ENCODE data around the gene FAM187B.

DNA sequence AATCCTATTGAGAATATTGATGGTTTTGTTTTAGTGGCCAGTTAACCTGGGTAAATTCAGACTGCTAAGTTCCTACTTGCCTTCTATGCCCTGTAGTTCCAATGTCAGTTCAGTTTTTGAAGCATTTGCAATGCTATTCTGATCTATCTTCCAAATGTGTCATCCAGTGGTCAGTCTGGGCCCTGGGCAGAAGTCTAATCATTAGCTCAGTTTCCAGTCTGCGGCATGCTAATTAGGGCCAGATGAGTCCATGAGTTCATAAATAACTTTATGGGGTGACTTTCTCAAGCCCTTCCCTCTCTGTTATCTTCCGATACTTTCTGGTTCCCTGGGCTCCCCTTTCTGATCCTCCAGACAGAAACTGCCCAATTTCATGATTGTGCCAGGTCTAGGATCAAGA is 32.7 kb downstream of the FAM187B start:
- TF ChIP-seq POLR2A (IDR thresholded peaks at IDR 0.05): no peak
- TF ChIP-seq, protein P1, sequence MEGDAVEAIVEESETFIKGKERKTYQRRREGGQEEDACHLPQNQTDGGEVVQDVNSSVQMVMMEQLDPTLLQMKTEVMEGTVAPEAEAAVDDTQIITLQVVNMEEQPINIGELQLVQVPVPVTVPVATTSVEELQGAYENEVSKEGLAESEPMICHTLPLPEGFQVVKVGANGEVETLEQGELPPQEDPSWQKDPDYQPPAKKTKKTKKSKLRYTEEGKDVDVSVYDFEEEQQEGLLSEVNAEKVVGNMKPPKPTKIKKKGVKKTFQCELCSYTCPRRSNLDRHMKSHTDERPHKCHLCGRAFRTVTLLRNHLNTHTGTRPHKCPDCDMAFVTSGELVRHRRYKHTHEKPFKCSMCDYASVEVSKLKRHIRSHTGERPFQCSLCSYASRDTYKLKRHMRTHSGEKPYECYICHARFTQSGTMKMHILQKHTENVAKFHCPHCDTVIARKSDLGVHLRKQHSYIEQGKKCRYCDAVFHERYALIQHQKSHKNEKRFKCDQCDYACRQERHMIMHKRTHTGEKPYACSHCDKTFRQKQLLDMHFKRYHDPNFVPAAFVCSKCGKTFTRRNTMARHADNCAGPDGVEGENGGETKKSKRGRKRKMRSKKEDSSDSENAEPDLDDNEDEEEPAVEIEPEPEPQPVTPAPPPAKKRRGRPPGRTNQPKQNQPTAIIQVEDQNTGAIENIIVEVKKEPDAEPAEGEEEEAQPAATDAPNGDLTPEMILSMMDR (IDR thresholded peaks at IDR 0.05): no peak
